ENCODE data around the gene ENO2. TPM values are rescaled to one million over a fixed set of nuclear protein-coding genes. Genes with fewer than 3 reads are reported as not detected.

Gene ENO2
- total RNA-seq, 1 donor from 2014 or later = 33.7 TPM

DNA sequence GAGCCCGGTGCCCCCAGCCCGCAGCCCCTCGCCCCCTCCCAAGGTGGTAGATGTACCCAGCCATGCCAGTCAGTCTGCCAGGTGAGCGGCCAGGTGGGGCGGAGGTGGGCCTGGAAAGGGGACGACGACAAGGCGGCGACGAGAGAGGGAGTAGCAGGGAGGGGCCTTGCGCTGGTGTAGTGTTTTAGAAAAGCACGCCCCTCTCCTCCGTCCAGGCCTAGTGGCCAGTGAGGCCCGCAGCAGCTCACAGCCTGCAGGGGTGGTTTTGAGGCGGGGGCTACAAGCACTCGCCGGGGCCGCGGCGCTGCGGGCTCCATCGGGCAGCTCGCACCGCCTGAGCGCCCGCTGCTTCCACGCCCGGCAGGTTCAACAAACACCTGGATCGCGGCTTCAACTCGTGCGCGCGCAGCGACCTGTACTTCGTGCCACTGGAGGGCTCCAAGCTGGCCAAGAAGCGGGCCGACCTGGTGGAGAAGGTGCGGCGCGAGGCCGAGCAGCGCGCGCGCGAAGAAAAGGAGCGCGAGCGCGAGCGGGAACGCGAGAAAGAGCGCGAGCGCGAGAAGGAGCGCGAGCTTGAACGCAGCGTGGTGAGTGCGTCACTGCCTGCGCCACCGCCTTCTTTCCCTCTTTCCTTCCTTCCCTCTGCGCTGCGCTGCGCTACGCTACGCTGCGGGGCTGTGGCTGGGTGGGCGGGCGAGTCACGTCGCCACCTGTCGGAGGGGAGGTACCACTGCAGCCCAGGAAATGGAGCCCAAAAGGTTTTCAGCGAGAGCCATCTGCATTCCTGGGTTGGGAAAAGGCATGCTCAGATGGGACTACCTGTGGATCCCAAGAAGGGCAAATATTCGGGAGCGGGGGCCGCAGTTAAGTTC, 23.3 kb downstream of the ENO2 start:
- peak; percentile 54 for DNase-seq (ENCODE audit: low read depth)
- Histone ChIP-seq H3K36me3 (ENCODE audit: control insufficient read depth, insufficient read depth, low read length) (peaks cover 3% of the 10 kb centered on the region), H3K27me3 (ENCODE audit: control insufficient read depth, insufficient read depth, low read length) (no peaks in the 10 kb centered on the region), H3K4me3 (ENCODE audit: low read depth, low read length) (peak overlapping the region; percentile 56)
- TF ChIP-seq, protein P1, sequence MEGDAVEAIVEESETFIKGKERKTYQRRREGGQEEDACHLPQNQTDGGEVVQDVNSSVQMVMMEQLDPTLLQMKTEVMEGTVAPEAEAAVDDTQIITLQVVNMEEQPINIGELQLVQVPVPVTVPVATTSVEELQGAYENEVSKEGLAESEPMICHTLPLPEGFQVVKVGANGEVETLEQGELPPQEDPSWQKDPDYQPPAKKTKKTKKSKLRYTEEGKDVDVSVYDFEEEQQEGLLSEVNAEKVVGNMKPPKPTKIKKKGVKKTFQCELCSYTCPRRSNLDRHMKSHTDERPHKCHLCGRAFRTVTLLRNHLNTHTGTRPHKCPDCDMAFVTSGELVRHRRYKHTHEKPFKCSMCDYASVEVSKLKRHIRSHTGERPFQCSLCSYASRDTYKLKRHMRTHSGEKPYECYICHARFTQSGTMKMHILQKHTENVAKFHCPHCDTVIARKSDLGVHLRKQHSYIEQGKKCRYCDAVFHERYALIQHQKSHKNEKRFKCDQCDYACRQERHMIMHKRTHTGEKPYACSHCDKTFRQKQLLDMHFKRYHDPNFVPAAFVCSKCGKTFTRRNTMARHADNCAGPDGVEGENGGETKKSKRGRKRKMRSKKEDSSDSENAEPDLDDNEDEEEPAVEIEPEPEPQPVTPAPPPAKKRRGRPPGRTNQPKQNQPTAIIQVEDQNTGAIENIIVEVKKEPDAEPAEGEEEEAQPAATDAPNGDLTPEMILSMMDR (IDR thresholded peaks at IDR 0.05; ENCODE audit: insufficient read depth, low read length, poor library complexity, severe bottlenecking) = peak; percentile 92

DNA sequence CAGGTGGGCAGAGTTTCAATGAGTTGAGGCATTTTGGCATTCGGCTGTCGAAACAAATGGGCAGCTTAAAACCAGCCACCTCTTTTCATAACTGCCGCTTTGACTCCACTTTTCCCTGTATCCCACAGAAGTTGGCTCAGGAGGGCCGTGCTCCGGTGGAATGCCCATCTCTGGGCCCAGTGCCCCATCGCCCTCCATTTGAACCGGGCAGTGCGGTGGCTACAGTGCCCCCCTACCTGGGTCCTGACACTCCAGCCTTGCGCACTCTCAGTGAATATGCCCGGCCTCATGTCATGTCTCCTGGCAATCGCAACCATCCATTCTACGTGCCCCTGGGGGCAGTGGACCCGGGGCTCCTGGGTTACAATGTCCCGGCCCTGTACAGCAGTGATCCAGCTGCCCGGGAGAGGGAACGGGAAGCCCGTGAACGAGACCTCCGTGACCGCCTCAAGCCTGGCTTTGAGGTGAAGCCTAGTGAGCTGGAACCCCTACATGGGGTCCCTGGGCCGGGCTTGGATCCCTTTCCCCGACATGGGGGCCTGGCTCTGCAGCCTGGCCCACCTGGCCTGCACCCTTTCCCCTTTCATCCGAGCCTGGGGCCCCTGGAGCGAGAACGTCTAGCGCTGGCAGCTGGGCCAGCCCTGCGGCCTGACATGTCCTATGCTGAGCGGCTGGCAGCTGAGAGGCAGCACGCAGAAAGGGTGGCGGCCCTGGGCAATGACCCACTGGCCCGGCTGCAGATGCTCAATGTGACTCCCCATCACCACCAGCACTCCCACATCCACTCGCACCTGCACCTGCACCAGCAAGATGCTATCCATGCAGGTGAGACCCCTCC, 24.2 kb downstream of the ENO2 start:
- peaks cover 3% of the 10 kb centered on the region for H3K36me3 ChIP-seq (ENCODE audit: control insufficient read depth, insufficient read depth, low read length)
- TF ChIP-seq, protein P1 (IDR thresholded peaks at IDR 0.05; ENCODE audit: insufficient read depth, low read length, poor library complexity, severe bottlenecking) = no peak
- DNase-seq (ENCODE audit: low read depth) = no peak
- no peaks in the 10 kb centered on the region for H3K27me3 ChIP-seq (ENCODE audit: control insufficient read depth, insufficient read depth, low read length)
- peak overlapping the region; percentile 11 for H3K4me3 ChIP-seq (ENCODE audit: low read depth, low read length)

DNA sequence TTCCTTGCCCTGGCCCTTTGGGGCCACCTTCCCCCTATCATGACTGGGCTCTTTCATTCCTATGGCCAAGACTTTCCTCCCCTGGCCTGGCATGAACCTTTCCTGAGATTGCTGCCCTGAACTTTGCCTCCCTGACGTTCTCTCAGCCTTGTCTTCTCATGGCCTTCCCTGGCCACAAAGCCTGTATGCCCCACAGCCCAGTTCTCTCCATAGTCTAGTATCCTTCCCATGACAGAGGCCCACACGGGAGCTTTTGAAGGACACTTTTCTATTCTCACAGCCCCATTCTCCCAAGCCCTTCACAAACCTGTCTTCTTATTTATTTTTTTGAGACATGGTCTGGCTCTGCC, 24.8 kb downstream of the ENO2 start:
- peaks cover 3% of the 10 kb centered on the region for H3K36me3 ChIP-seq (ENCODE audit: control insufficient read depth, insufficient read depth, low read length)
- H3K4me3 ChIP-seq (ENCODE audit: low read depth, low read length) = no peak overlapping the region
- H3K27me3 ChIP-seq (ENCODE audit: control insufficient read depth, insufficient read depth, low read length) = no peaks in the 10 kb centered on the region
- no peak for DNase-seq (ENCODE audit: low read depth)
- TF ChIP-seq, protein P1 (IDR thresholded peaks at IDR 0.05; ENCODE audit: insufficient read depth, low read length, poor library complexity, severe bottlenecking) = no peak

DNA sequence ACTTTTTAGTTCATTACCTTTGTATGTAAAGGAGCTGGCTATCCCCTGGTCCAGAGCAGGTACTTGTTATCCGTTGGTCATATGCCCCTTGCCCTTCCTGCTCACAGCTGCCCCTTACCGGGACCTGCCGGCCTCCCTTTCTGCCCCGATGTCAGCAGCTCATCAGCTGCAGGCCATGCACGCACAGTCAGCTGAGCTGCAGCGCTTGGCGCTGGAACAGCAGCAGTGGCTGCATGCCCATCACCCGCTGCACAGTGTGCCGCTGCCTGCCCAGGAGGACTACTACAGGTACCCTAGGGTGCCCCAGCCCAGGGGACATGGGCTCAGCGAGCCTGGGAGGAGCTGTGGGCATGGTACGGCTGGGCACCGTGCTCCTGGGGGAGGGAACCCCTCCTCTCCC, 26.9 kb downstream of the ENO2 start:
- no peak overlapping the region for H3K4me3 ChIP-seq (ENCODE audit: low read depth, low read length)
- peaks cover 3% of the 10 kb centered on the region for H3K36me3 ChIP-seq (ENCODE audit: control insufficient read depth, insufficient read depth, low read length)
- H3K27me3 ChIP-seq (ENCODE audit: control insufficient read depth, insufficient read depth, low read length) = no peaks in the 10 kb centered on the region
- TF ChIP-seq, protein P1 (IDR thresholded peaks at IDR 0.05; ENCODE audit: insufficient read depth, low read length, poor library complexity, severe bottlenecking) = no peak
- no peak for DNase-seq (ENCODE audit: low read depth)

DNA sequence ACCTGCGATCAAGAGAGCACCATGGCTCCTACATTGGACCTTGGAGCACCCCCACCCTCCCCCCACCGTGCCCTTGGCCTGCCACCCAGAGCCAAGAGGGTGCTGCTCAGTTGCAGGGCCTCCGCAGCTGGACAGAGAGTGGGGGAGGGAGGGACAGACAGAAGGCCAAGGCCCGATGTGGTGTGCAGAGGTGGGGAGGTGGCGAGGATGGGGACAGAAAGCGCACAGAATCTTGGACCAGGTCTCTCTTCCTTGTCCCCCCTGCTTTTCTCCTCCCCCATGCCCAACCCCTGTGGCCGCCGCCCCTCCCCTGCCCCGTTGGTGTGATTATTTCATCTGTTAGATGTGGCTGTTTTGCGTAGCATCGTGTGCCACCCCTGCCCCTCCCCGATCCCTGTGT, 27.4 kb downstream of the ENO2 start:
- TF ChIP-seq, protein P1 (IDR thresholded peaks at IDR 0.05; ENCODE audit: insufficient read depth, low read length, poor library complexity, severe bottlenecking) = no peak
- Histone ChIP-seq H3K27me3 (ENCODE audit: control insufficient read depth, insufficient read depth, low read length) (no peaks in the 10 kb centered on the region), H3K36me3 (ENCODE audit: control insufficient read depth, insufficient read depth, low read length) (peaks cover 3% of the 10 kb centered on the region), H3K4me3 (ENCODE audit: low read depth, low read length) (no peak overlapping the region)
- DNase-seq (ENCODE audit: low read depth) = no peak

Data from kidney epithelial cell (primary cell).